SK-N-SH (cell line): Measurements from ENCODE around the gene CTF1. TPM values are rescaled to one million over a fixed set of nuclear protein-coding genes. Genes with fewer than 3 reads are reported as not detected.

Experiments
- CTCF ChIA-PET: fragments of 300-600, 350-600 bp; formaldehyde crosslinking; extraction: SDS; loops from one replicate; lab custom pipeline; 2021; lab: Yijun Ruan, JAX
- POLR2A ChIA-PET: fragments of 350-600 bp; sonication (Branson Sonifier 250); formaldehyde crosslinking; extraction: SDS; loops from one replicate; lab custom pipeline; 2020; ENCODE audit warnings: antibody characterized with exemption, inconsistent platforms; lab: Yijun Ruan, JAX
- DNase-seq: peaks from one replicate; pipeline ENCODE4 v3.0.0; 2012
- H2AFZ ChIP-seq: fragments of 200-600 bp; sonication (generic); 2 replicates; pipeline ENCODE4 v1.8.1; 2016; ENCODE audit warnings: antibody characterized with exemption, mild to moderate bottlenecking, low read depth
- H3F3A ChIP-seq: fragments of 200-600 bp; sonication (generic); replicated peaks from 2 replicates; pipeline ENCODE3; 2016; ENCODE audit warnings: antibody characterized with exemption, mild to moderate bottlenecking; ENCODE audit not compliant: insufficient read depth
- H3K27ac ChIP-seq, 2 experiments: fragments of 200-500 bp in 1 of 2; fragments of 200-600 bp in 1 of 2; sonication (Bioruptor generic) in 1 of 2; sonication (generic), shearing (Covaris generic) in 1 of 2; 2 replicates each; pipeline versions ENCODE4 v1.5.1 to v1.6.1; 2014 to 2016; ENCODE audit warnings: low read depth in 2 of 2, inconsistent platforms in 1 of 2, low read length in 1 of 2, mild to moderate bottlenecking in 1 of 2, mixed read lengths in 1 of 2
- H3K27me3 ChIP-seq: fragments of 200-600 bp; sonication (generic), shearing (Covaris generic); 2 replicates; pipeline ENCODE4 v1.6.1; 2016; ENCODE audit warnings: mixed run types; ENCODE audit not compliant: insufficient read depth
- H3K36me3 ChIP-seq, 2 experiments: fragments of 200-500 bp in 1 of 2; fragments of 200-600 bp in 1 of 2; sonication (Bioruptor generic) in 1 of 2; sonication (generic) in 1 of 2; replicated peaks in 1 of 2; 2 replicates each; pipeline versions ENCODE3 to v1.5.1; 2014 to 2016; ENCODE audit warnings: low read length in 1 of 2, mild to moderate bottlenecking in 1 of 2; ENCODE audit not compliant: insufficient read depth in 2 of 2, control insufficient read depth in 1 of 2
- H3K4me1 ChIP-seq, 2 experiments: fragments of 200-500 bp in 1 of 2; fragments of 200-600 bp in 1 of 2; sonication (Bioruptor generic) in 1 of 2; sonication (generic), shearing (Covaris generic) in 1 of 2; 2 replicates each; pipeline versions ENCODE4 v1.5.1 to v1.6.1; 2014 to 2016; ENCODE audit warnings: low read depth in 1 of 2, low read length in 1 of 2, mixed run types in 1 of 2; ENCODE audit not compliant: insufficient read depth in 2 of 2, control insufficient read depth in 1 of 2
- H3K4me2 ChIP-seq: fragments of 200-600 bp; sonication (generic), shearing (Covaris generic); 2 replicates; pipeline ENCODE4 v1.6.1; 2017; ENCODE audit warnings: mixed run types
- H3K4me3 ChIP-seq, 2 experiments: fragments of 200-500 bp in 1 of 2; fragments of 200-600 bp in 1 of 2; sonication (Bioruptor generic) in 1 of 2; sonication (generic), shearing (Covaris generic) in 1 of 2; 2 replicates each; pipeline versions ENCODE4 v1.5.1 to v1.8.1; 2014 to 2016; ENCODE audit warnings: low read depth in 2 of 2, inconsistent platforms in 1 of 2, low read length in 1 of 2, mild to moderate bottlenecking in 1 of 2, mixed read lengths in 1 of 2, moderate library complexity in 1 of 2
- H3K79me2 ChIP-seq: fragments of 200-600 bp; sonication (generic); 2 replicates; pipeline ENCODE4 v1.8.1; 2017; ENCODE audit warnings: mild to moderate bottlenecking; ENCODE audit not compliant: insufficient read depth
- H3K9ac ChIP-seq: fragments of 200-600 bp; sonication (generic); 2 replicates; pipeline ENCODE4 v1.6.1; 2017; ENCODE audit warnings: mixed run types
- H3K9me2 ChIP-seq: fragments of 200-600 bp; sonication (generic); 2 replicates; pipeline ENCODE4 v1.6.1; 2017; ENCODE audit warnings: mixed run types
- H3K9me3 ChIP-seq: fragments of 200-600 bp; sonication (generic); 2 replicates; pipeline ENCODE4 v1.6.1; 2017; ENCODE audit warnings: mixed run types, mild to moderate bottlenecking, moderate library complexity
- H4K20me1 ChIP-seq: fragments of 200-600 bp; sonication (generic); 2 replicates; pipeline ENCODE4 v1.6.1; 2017; ENCODE audit warnings: mild to moderate bottlenecking, mixed run types; ENCODE audit not compliant: insufficient read depth
- CHD2 ChIP-seq: fragments of 150-350 bp; IDR thresholded peaks from 2 replicates; pipeline ENCODE4 v1.6.1; 2018; ENCODE audit warnings: low read length; ENCODE audit not compliant: partially characterized antibody
- ELF1 ChIP-seq: IDR thresholded peaks from 2 replicates; pipeline ENCODE4 v1.4.0; 2012
- GABPA ChIP-seq: IDR thresholded peaks from 2 replicates; pipeline ENCODE4 v1.4.0; 2012; ENCODE audit warnings: low read depth, mild to moderate bottlenecking
- IRF3 ChIP-seq: fragments of 150-350 bp; IDR thresholded peaks from 2 replicates; pipeline ENCODE4 v1.6.1; 2016; ENCODE audit warnings: mild to moderate bottlenecking, low read depth, low read length
- JUND ChIP-seq: IDR thresholded peaks from 2 replicates; pipeline ENCODE4 v1.4.0; 2012
- MEF2A ChIP-seq: IDR thresholded peaks from 2 replicates; pipeline ENCODE4 v1.4.0; 2012; ENCODE audit warnings: low read depth, borderline replicate concordance
- POLR2AphosphoS5 ChIP-seq: IDR thresholded peaks from 2 replicates; pipeline ENCODE4 v1.6.1; 2012; ENCODE audit warnings: low read depth, low read length
- RCOR1 ChIP-seq: fragments of 150-350 bp; IDR thresholded peaks from 2 replicates; pipeline ENCODE4 v1.6.1; 2017; ENCODE audit warnings: antibody characterized with exemption, low read length
- REST ChIP-seq: IDR thresholded peaks from 2 replicates; pipeline ENCODE4 v1.6.1; 2012; ENCODE audit warnings: mild to moderate bottlenecking, low read depth, low read length, moderate library complexity
- RFX5 ChIP-seq: IDR thresholded peaks from 2 replicates; pipeline ENCODE4 v1.6.1; 2012; ENCODE audit warnings: mild to moderate bottlenecking, improper control_type of control experiment, low read length
- SIN3A ChIP-seq: IDR thresholded peaks from 2 replicates; pipeline ENCODE4 v1.6.1; 2012; ENCODE audit warnings: low read depth, mild to moderate bottlenecking, low read length, moderate library complexity, borderline replicate concordance
- SMC3 ChIP-seq: IDR thresholded peaks from 2 replicates; pipeline ENCODE4 v1.6.1; 2012; ENCODE audit warnings: low read depth, low read length, improper control_type of control experiment
- TAF1 ChIP-seq: IDR thresholded peaks from 2 replicates; pipeline ENCODE4 v1.6.1; 2012; ENCODE audit warnings: low read depth, mild to moderate bottlenecking, low read length, moderate library complexity, borderline replicate concordance
- USF1 ChIP-seq: IDR thresholded peaks from 2 replicates; pipeline ENCODE4 v1.4.0; 2012; ENCODE audit warnings: low read depth, borderline replicate concordance
- WGBS: methylation state at CpG from one replicate; pipeline ENCODE4 v1.1.6; 2017; ENCODE audit warnings: low lambda C conversion rate; 5-methylcytosine and 5-hydroxymethylcytosine counted together
- polyA plus RNA-seq, 3 experiments: library from polyadenylated mRNA; depleted of rRNA; stranded (reverse); fragments of >200 nt; gene quantifications; 2 replicates each; pipeline ENCODE4 v1.2.3, GENCODE V29; 2012

Gene CTF1
- polyA plus RNA-seq, 1 of the 3 experiments (the other 2 are of a cell fraction): 45.7 TPM

- H3K9me2 ChIP-seq: no peaks in the 10 kb centered on the region
- peaks cover 3 to 6% of the 10 kb centered on the region in 2 experiments for H3K36me3 ChIP-seq
- ChIA-PET CTCF (interaction anchor here (0.9 to 2.4 kb wide), 7 partner anchors 19 to 52 kb away, joined by 3 to 11 read pairs (median 6); no protein-coding TSS in a partner anchor), POLR2A (interaction anchor here (1.0 kb wide), 1 partner anchor 21 kb away, joined by 3 read pairs; no protein-coding TSS in a partner anchor)
- peak overlapping the region; percentile 91 for H3K9ac ChIP-seq
- peaks cover 19% of the 10 kb centered on the region for H3K79me2 ChIP-seq
- peak overlapping the region; percentile 63 to 70 for H3K4me3 ChIP-seq
- peaks cover 12 to 31% of the 10 kb centered on the region in 2 experiments; a peak in 3 of 4 replicates for H3K4me1 ChIP-seq
- peak; percentile 54 for TF ChIP-seq RCOR1
- TF ChIP-seq ELF1: peak; percentile 36; the same call in 1 of the 2 replicates
- no peak for TF ChIP-seq JUND
- TF ChIP-seq CHD2: peak; percentile 88
- TF ChIP-seq TAF1: peak; percentile 64; the same call in 1 of the 2 replicates
- 0 out of 2 replicates have a peak, but pooled peaks have one; percentile 22 for TF ChIP-seq POLR2AphosphoS5
- no peak for TF ChIP-seq SMC3
- peak; percentile 50 for TF ChIP-seq GABPA
- TF ChIP-seq REST: no peak
- H3K27ac ChIP-seq: peak overlapping the region; percentile 96 to 99
- no peaks in the 10 kb centered on the region for H4K20me1 ChIP-seq
- peaks cover 34% of the 10 kb centered on the region for H3F3A ChIP-seq
- peak overlapping the region; percentile 91 for H3K4me2 ChIP-seq
- no peaks in the 10 kb centered on the region for H3K9me3 ChIP-seq
- peak; percentile 90 for DNase-seq
- H3K27me3 ChIP-seq: no peaks in the 10 kb centered on the region
- 0 out of 2 replicates have a peak overlapping the region, but pooled peaks have one; percentile 50 for H2AFZ ChIP-seq
- 13% methylated on average over 30 of the region's 31 CpGs for WGBS
Observed at GRCh38 chr16:30896889-30897733, 697 bp downstream of the CTF1 start.

GRCh38 chr16:30899794-30900193 lies 3.4 kb downstream of the CTF1 start:
- 92% methylated on average over 2 of the region's 2 CpGs for WGBS
- POLR2A ChIA-PET: no interaction called here
- TF ChIP-seq MEF2A (no peak), ELF1 (no peak), REST (no peak), RFX5 (no peak), SMC3 (no peak), SIN3A (no peak), IRF3 (no peak), USF1 (no peak)

More at GRCh38 chr16:30899794-30900193, 3.4 kb downstream of the CTF1 start:
- Histone ChIP-seq H3K4me3 (no peak overlapping the region), H3K79me2 (peaks cover 4% of the 10 kb centered on the region; the same call in 1 of the 2 replicates), H3K9ac (no peak overlapping the region), H3K9me3 (no peaks in the 10 kb centered on the region), H4K20me1 (no peaks in the 10 kb centered on the region), H3K4me1 (peaks cover 12 to 25% of the 10 kb centered on the region in 2 experiments; a peak in 3 of 4 replicates), H3K9me2 (no peaks in the 10 kb centered on the region), H2AFZ (no peak overlapping the region), H3K36me3 (no peaks in the 10 kb centered on the region), H3K27ac (no peak overlapping the region), H3F3A (peaks cover 30% of the 10 kb centered on the region), H3K27me3 (no peaks in the 10 kb centered on the region), H3K4me2 (no peak overlapping the region)
- DNase-seq: no peak
- CTCF ChIA-PET: interaction anchor here (1.6 to 4.6 kb wide), 2 partner anchors 42 to 56 kb away, joined by 4 to 74 read pairs; no protein-coding TSS in a partner anchor
